Raji (cell line): ENCODE measurements around the gene DVL3.

ENCODE experiments used
- POLR2A ChIP-seq: IDR thresholded peaks from 2 replicates; pipeline ENCODE4 v1.6.1; 2011; ENCODE audit warnings: low read depth, low read length, control low read depth; ENCODE audit not compliant: insufficient read depth

The DVL3 gene

DNA sequence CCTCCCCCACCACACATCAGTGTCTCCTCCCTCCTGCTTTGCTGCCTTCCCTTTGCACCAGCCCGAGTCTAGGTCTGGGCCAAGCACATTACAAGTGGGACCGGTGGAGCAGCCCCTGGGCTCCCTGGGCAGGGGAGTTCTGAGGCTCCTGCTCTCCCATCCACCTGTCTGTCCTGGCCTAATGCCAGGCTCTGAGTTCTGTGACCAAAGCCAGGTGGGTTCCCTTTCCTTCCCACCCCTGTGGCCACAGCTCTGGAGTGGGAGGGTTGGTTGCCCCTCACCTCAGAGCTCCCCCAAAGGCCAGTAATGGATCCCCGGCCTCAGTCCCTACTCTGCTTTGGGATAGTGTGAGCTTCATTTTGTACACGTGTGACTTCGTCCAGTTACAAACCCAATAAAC is 28.5 kb downstream of the DVL3 start:
- TF ChIP-seq POLR2A, result no peak

GRCh38 chr3:184184546-184185230 is 29.5 kb downstream of the DVL3 start:
- TF ChIP-seq POLR2A, result no peak

DNA sequence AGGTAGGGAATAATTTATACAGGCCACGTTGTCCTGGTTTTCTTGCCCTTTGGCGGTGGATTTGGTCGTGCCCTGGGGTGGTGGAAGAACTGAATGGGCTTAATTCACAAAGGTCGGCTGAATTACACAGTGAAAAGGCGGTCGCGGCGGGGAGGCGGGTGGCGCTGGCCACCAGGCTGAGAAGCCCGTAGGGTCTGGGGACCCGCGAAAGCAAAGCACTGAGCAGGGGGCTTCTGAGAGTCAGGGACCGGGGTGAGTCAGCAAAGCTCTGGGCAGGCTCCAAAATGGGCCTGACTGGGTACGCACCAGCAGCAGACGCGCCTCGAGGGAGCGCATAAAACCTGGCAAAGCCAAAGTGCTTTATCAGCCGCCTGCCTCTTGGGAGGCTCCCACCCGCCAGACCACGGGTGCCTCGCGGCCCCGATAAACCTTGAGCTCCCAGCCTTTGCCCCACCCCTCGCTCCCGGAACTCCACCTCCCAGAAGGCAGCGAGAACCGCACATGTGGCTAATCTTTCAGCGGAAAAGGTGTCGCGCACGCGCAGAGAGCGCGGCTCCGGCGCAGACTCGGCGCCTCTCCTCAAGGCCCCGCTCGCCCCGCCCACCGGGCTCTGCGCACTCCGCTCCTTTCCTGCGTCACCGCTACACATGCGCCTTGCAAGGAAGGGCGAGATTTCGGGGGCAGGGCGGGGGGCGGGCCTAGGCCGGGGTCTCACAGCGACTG is 30.4 kb downstream of the DVL3 start:
- TF ChIP-seq POLR2A, result peak; percentile 83

DNA sequence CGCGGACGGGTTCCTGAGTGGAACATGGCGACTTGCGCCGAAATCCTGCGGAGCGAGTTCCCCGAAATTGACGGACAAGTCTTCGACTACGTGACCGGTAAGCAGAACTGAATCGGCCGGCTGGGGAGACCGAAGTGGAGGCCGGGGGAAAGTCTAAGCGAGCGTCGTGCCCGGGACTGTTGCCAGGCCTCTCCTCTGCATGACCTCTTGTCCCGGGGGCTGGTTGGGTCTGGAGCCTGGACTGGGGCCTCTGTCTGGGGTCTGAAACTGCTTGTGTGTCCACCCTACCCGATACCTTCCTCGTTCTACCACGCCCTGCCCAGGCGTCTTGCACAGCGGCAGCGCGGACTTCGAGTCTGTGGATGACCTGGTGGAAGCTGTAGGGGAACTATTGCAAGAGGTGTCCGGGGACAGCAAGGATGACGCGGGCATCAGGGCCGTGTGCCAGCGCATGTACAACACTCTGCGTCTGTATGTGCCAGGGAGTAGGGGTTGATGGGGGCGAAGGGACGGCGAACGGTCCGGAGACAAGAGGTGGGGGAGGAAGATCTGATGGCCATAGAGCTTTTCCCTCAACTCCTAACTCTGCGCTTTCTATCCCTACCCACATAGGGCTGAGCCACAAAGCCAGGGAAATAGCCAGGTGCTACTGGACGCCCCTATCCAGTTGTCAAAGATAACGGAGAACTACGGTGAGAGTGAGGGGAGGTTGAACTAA is 31.2 kb downstream of the DVL3 start, which contains the start of gene ABCF3:
Gene ABCF3, plus strand, starts transcription at position 16 of the 718 bp plus-strand sequence. Its CDS starts 9 bp downstream, at position 25.
- peak; percentile 83 for TF ChIP-seq POLR2A

DNA sequence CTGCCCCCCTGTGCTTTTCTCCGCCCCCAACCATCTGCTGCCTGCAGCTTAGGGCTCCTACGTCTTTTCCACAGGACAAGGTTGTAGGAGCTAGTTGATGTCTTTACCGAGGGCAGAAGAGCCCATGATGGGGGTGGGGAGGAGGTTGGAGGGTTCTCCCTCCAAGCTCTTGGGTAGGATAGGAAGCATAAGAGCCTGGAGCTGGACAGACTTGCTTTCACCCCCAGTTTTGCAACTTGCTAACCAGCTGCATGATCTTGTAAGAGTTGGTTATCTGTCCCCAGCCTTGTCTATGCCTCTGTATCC is 31.7 kb downstream of the DVL3 start:
- no peak for TF ChIP-seq POLR2A

- TF ChIP-seq POLR2A, result no peak
Observed at GRCh38 chr3:184188080-184188479, 32.9 kb downstream of the DVL3 start.

- no peak for TF ChIP-seq POLR2A
Observed at GRCh38 chr3:184189421-184189820, 34.2 kb downstream of the DVL3 start.

DNA sequence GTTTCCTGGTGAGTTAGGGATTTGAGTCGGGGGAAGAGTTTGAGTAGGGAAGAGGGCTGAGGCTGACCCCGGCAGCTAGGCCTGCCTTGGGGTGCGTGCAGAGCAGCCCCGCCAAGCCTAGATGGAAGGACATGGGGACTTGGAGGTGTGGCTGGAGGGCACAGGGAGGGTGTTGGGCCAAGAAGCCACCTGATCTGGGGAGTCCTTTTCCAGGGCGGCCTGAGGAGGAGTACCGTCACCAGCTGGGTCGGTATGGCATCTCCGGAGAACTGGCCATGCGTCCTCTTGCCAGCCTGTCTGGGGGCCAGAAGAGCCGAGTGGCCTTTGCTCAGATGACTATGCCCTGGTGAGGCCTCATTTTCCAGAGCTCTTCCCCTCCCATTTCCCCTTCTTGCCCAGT is 37.7 kb downstream of the DVL3 start:
- TF ChIP-seq POLR2A, result no peak

GRCh38 chr3:184193991-184194539 is 38.9 kb downstream of the DVL3 start:
- no peak for TF ChIP-seq POLR2A

GRCh38 chr3:184196536-184196935 is 41.4 kb downstream of the DVL3 start:
- TF ChIP-seq POLR2A, result no peak

- TF ChIP-seq POLR2A, result no peak
Observed at GRCh38 chr3:184198509-184198908, 43.3 kb downstream of the DVL3 start.

GRCh38 chr3:184200825-184201224 is 45.6 kb downstream of the DVL3 start:
- TF ChIP-seq POLR2A, result no peak

GRCh38 chr3:184203526-184203925 is 48.3 kb downstream of the DVL3 start:
- no peak for TF ChIP-seq POLR2A

- TF ChIP-seq POLR2A, result no peak
Observed at GRCh38 chr3:184209146-184209923, 54.2 kb downstream of the DVL3 start.

- TF ChIP-seq POLR2A, result no peak
Observed at GRCh38 chr3:184211297-184211696, 56.1 kb downstream of the DVL3 start.

DNA sequence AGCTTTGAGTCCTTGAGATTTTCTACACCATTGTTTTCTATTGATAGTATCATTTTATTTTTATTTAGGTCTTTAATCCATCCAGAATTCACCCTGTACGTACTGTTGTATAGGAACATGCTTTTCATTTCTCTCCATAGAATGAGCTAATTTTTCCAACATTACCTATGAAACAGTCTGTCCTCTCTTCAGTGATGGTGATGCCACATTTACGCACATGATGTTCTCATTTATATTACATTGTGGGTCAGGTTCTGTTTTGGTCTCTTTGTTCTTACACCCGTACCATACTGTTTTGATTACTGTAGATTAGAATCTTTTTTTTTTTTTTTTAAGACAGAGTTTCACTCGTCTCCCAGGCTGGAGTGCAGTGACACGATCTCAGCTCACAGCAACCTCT is 56.5 kb downstream of the DVL3 start:
- TF ChIP-seq POLR2A, result no peak

- TF ChIP-seq POLR2A, result no peak
Observed at GRCh38 chr3:184218814-184219213, 63.6 kb downstream of the DVL3 start.
